Activated naive CD4-positive, alpha-beta T cell treated with anti-CD3 and anti-CD28 coated beads, Interleukin-2, amount 10 ng/mL, durations not matched to agents 5 hours and 36 hours (primary cell): Measurements from ENCODE around the gene BBS4. TPM values are rescaled to one million over a fixed set of nuclear protein-coding genes. Genes with fewer than 3 reads are reported as not detected.

Source experiments
- total RNA-seq, 2 experiments: library from RNA; stranded (reverse); gene quantifications; one replicate each; pipeline ENCODE4 v1.2.3, GENCODE V29; 2021

Gene BBS4, protein sequence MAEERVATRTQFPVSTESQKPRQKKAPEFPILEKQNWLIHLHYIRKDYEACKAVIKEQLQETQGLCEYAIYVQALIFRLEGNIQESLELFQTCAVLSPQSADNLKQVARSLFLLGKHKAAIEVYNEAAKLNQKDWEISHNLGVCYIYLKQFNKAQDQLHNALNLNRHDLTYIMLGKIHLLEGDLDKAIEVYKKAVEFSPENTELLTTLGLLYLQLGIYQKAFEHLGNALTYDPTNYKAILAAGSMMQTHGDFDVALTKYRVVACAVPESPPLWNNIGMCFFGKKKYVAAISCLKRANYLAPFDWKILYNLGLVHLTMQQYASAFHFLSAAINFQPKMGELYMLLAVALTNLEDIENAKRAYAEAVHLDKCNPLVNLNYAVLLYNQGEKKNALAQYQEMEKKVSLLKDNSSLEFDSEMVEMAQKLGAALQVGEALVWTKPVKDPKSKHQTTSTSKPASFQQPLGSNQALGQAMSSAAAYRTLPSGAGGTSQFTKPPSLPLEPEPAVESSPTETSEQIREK
- 1 to 10 TPM; 8.4 to 9.3 TPM for total RNA-seq

DNA sequence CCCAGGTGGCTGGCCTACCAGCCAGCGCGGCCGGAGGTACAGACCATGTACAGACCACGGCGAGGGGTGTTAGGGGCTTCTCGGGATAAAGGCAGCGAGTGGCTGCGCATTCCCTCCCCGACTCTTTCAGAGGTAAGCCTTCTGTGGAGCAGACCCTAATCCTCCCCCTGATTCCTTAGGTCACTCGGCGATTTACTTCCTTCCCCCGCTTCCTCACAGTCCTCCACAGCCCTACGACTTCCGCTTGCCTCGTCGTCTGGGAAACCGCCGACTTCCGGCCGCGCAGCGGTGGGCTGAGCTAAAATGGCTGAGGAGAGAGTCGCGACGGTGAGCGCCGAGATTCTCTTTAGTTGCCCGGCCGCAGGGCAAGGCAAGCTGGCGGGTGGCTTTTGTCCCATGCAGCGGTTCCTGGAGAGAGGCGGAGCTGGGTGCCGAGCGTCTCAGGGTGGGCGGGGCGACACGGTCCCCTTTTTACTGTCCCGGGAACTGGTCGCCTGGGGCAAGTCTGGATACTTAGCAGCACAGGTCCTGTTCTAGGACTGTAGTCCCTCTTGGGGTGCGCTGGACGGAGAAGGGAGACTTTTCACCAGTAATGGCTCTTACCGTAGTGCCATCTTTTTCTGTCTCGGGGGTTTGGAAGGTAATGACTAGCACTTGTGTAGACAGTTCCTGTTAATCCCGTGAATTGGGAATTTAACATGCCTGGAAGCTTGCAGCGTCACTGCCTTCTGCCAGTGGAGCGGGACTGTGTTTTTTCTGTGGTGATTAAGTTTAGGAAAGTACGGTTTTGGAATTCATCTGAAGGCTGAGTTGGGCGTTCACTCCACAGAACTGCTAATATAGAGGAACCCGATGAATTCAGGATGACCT lies at the start of gene BBS4, which contains the start of gene HIGD2B:
Gene BBS4, plus strand, starts transcription at position 283 of the 870 bp plus-strand sequence. Its CDS starts 21 bp downstream, at position 304.
Gene HIGD2B, minus strand, starts transcription at position 258 of the 870 bp plus-strand sequence. CDS start 9,808 bp downstream, outside the sequence.

GRCh38 chr15:72654397-72654796 lies 31.6 kb upstream of the BBS4 start, which contains the start of gene GOLGA6B:
Gene GOLGA6B, plus strand, starts transcription at chr15:72654697. Its CDS starts 41 bp downstream, at chr15:72654738.

GRCh38 chr15:72783640-72784455 lies 97.8 kb downstream of the BBS4 start, which contains the start of gene ADPGK:
Gene ADPGK, minus strand, starts transcription at chr15:72783758. Its CDS starts 67 bp downstream, at chr15:72783691.

Other genes starting within 250 kb of the BBS4 start
- 100 to 1,000 TPM; 123 to 128 TPM for gene ARIH1, start 211.9 kb upstream of the BBS4 start, total RNA-seq
- not detected for gene GOLGA6B, start 31.5 kb upstream of the BBS4 start, total RNA-seq
- under 1 TPM; 0.22 to 0.25 TPM for gene HIGD2B, start within 50 bp of the BBS4 start, total RNA-seq
- 10 to 100 TPM; 94.5 to 97.5 TPM for gene ADPGK, start 97.6 kb downstream of the BBS4 start, total RNA-seq